OCI-LY7 (cell line): Measurements from ENCODE around the gene VPS13C. TPM values are rescaled to one million over a fixed set of nuclear protein-coding genes. Genes with fewer than 3 reads are reported as not detected.

ENCODE experiments used
- BruUV-seq: library from RNA; stranded (reverse); fragments of 400-500 nt; replicated peaks from 2 replicates; lab custom pipeline; 2021; lab: Mats Ljungman, UMichigan
- CTCF ChIA-PET: fragments of 300-600 bp; sonication (Branson Sonifier 250); formaldehyde crosslinking; loops from one replicate; lab custom pipeline; 2022; ENCODE audit warnings: antibody characterized with exemption; ENCODE audit not compliant: unreplicated experiment; lab: Charles Lee
- POLR2A ChIA-PET: fragments of 300-600 bp; sonication (Branson Sonifier 250); formaldehyde crosslinking; loops from one replicate; lab custom pipeline; 2022; ENCODE audit warnings: antibody characterized with exemption; lab: Charles Lee
- DNase-seq: peaks from one replicate; pipeline ENCODE4 v3.0.0-alpha.2; 2015; ENCODE audit warnings: low spot score
- H2AFZ ChIP-seq: fragments of 200-600 bp; sonication (generic), shearing (Covaris generic); 2 replicates; pipeline ENCODE4 v1.6.1; 2014; ENCODE audit warnings: mild to moderate bottlenecking, antibody characterized with exemption, low read length, moderate library complexity
- H3K27ac ChIP-seq: fragments of 200-600 bp; sonication (generic); 2 replicates; pipeline ENCODE4 v1.5.1; 2014; ENCODE audit warnings: mixed run types, low read depth, mild to moderate bottlenecking, moderate library complexity, low read length, inconsistent platforms; ENCODE audit not compliant: poor library complexity, severe bottlenecking
- H3K36me3 ChIP-seq: fragments of 200-600 bp; sonication (generic); 2 replicates; pipeline ENCODE4 v1.6.1; 2014; ENCODE audit warnings: mild to moderate bottlenecking, antibody characterized with exemption, low read length, moderate library complexity, mixed read lengths; ENCODE audit not compliant: insufficient read depth
- H3K4me1 ChIP-seq: fragments of 200-600 bp; sonication (generic); 2 replicates; pipeline ENCODE4 v1.5.1; 2014; ENCODE audit warnings: mild to moderate bottlenecking, low read length; ENCODE audit not compliant: insufficient read depth, poor library complexity, severe bottlenecking
- H3K4me2 ChIP-seq: fragments of 200-600 bp; sonication (generic); 2 replicates; pipeline ENCODE4 v1.6.1; 2014; ENCODE audit warnings: mild to moderate bottlenecking, low read length
- H3K4me3 ChIP-seq: fragments of 200-600 bp; sonication (generic); 2 replicates; pipeline ENCODE4 v1.5.1; 2014; ENCODE audit warnings: mild to moderate bottlenecking, low read depth, low read length; ENCODE audit not compliant: poor library complexity, severe bottlenecking
- H3K79me2 ChIP-seq: fragments of 200-600 bp; sonication (generic); 2 replicates; pipeline ENCODE4 v1.6.1; 2016; ENCODE audit warnings: low read depth, mild to moderate bottlenecking, low read length, moderate library complexity, mixed read lengths; ENCODE audit not compliant: insufficient read depth
- H3K9me2 ChIP-seq: fragments of 200-600 bp; sonication (generic); 2 replicates; pipeline ENCODE4 v1.6.1; 2016; ENCODE audit warnings: mild to moderate bottlenecking, low read length, mixed read lengths; ENCODE audit not compliant: insufficient read depth
- H3K9me3 ChIP-seq: fragments of 200-600 bp; sonication (generic); 2 replicates; pipeline ENCODE4 v1.6.1; 2014; ENCODE audit warnings: mild to moderate bottlenecking, mixed run types, low read length, mixed read lengths
- H4K20me1 ChIP-seq: fragments of 200-600 bp; sonication (generic); 2 replicates; pipeline ENCODE4 v1.6.1; 2014; ENCODE audit warnings: mild to moderate bottlenecking, antibody characterized with exemption, low read length, moderate library complexity, mixed read lengths; ENCODE audit not compliant: insufficient read depth
- EZH2phosphoT487 ChIP-seq: fragments of 200-600 bp; sonication (generic); IDR thresholded peaks from 2 replicates; pipeline ENCODE4 v1.6.1; 2018; ENCODE audit warnings: low read depth, borderline replicate concordance, mild to moderate bottlenecking, mixed run types, antibody characterized with exemption, low read length, moderate library complexity, mixed read lengths
- intact Hi-C: fragments of 100-400 bp; cut with micrococcal nuclease; formaldehyde crosslinking; loops from one replicate; pipeline ENCODE4 v1.10.0; 2022; ENCODE audit not compliant: unreplicated experiment
- total RNA-seq, 2 experiments: library from RNA; depleted of rRNA in 1 of 2; stranded (reverse); fragments of >200 nt in 1 of 2; shearing (Covaris generic) in 1 of 2; gene quantifications; 2 replicates each; pipeline ENCODE4 v1.2.3, GENCODE V29; 2014 to 2022
- TF ChIP-seq, protein P1 (sequence below): fragments of 200-600 bp; sonication (generic); conservative IDR thresholded peaks from 2 replicates; pipeline ENCODE4 v1.5.1; 2014; ENCODE audit warnings: mild to moderate bottlenecking, antibody characterized with exemption, low read length, moderate library complexity, mixed read lengths

The VPS13C gene
- total RNA-seq, 2 experiments from 2014 or later: 44.4 to 60.6 TPM

DNA sequence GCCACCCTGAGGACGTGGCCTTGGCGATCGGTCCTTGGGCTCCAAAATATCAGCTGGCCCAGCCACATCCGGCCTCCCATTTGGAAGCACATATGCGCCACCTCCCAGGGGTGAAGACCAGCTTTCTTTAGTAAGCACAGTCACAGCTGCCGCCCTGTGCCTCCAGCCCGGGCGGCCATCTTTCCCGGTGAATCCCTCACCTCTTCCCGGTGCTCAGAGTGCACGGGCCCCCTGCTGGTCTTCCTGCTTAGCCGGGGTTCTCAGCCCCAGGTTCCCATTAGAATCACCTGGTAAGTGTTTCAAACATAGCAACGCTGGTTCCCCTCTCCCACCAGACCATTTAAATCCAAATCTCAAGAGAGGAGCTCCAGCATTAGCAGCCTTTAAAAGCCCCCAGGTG, 232.2 kb downstream of the VPS13C start:
- H2AFZ ChIP-seq: no peak overlapping the region
- intact Hi-C loops: no loop called here
- no peaks in the 10 kb centered on the region for H3K9me3 ChIP-seq
- ChIA-PET CTCF (no interaction called here), POLR2A (no interaction called here)
- H3K36me3 ChIP-seq: no peaks in the 10 kb centered on the region
- H3K27ac ChIP-seq: no peak overlapping the region
- H4K20me1 ChIP-seq: no peaks in the 10 kb centered on the region; the same call in 1 of the 2 replicates
- H3K4me1 ChIP-seq: no peaks in the 10 kb centered on the region
- H3K4me2 ChIP-seq: no peak overlapping the region
- TF ChIP-seq EZH2phosphoT487: no peak
- TF ChIP-seq, protein P1, sequence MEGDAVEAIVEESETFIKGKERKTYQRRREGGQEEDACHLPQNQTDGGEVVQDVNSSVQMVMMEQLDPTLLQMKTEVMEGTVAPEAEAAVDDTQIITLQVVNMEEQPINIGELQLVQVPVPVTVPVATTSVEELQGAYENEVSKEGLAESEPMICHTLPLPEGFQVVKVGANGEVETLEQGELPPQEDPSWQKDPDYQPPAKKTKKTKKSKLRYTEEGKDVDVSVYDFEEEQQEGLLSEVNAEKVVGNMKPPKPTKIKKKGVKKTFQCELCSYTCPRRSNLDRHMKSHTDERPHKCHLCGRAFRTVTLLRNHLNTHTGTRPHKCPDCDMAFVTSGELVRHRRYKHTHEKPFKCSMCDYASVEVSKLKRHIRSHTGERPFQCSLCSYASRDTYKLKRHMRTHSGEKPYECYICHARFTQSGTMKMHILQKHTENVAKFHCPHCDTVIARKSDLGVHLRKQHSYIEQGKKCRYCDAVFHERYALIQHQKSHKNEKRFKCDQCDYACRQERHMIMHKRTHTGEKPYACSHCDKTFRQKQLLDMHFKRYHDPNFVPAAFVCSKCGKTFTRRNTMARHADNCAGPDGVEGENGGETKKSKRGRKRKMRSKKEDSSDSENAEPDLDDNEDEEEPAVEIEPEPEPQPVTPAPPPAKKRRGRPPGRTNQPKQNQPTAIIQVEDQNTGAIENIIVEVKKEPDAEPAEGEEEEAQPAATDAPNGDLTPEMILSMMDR: no peak
- no TSS peak for BruUV-seq
- H3K79me2 ChIP-seq: no peaks in the 10 kb centered on the region
- DNase-seq: no peak
- no peaks in the 10 kb centered on the region for H3K9me2 ChIP-seq
- no peak overlapping the region for H3K4me3 ChIP-seq

DNA sequence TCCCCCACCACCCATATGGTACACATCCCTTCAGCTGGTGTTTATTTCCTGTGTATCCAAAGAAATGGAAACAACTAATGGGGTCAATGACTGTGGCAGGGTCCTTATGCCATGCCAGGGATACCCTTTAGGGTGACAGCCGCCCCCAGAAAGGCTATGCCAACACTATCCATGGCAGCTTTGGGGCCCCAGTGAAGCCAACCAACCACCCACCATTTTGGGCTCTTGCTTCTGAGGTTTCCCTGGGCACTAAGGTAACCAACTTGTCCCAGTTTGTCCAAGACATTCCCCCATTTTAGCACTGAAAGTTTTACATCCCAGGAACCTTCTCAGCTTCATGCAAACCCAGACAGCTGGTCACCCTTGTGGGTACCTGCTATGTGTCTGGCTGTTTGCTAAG, 233.1 kb downstream of the VPS13C start:
- intact Hi-C loops: no loop called here
- CTCF ChIA-PET: no interaction called here
- DNase-seq: no peak
- Histone ChIP-seq H3K79me2 (no peaks in the 10 kb centered on the region), H4K20me1 (no peaks in the 10 kb centered on the region; the same call in 1 of the 2 replicates), H2AFZ (no peak overlapping the region), H3K9me3 (no peaks in the 10 kb centered on the region), H3K4me3 (no peak overlapping the region), H3K9me2 (no peaks in the 10 kb centered on the region), H3K4me2 (no peak overlapping the region), H3K27ac (no peak overlapping the region), H3K36me3 (no peaks in the 10 kb centered on the region), H3K4me1 (no peaks in the 10 kb centered on the region)
- BruUV-seq: no TSS peak
- POLR2A ChIA-PET: no interaction called here
- TF ChIP-seq EZH2phosphoT487: no peak
- TF ChIP-seq, protein P1: no peak

DNA sequence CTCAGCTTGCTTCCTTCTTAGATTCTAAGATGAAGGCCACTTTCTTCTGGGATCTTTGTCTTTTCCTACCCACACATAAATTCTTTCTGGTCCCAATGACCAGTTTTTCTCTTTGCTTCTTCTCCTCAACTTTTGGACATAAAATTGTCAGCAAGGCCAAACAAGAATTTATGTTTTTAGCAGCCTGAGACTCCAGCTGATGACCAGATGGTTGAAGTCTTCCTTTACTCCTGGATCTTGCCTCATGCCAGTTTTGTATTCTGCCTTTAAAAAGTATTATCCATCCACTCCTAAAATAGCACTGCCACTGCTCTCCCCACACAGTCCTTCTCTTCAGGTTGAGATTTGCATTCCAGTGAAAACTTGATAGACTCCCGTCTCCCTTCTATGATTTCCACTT, 236.0 kb downstream of the VPS13C start:
- H3K79me2 ChIP-seq: no peaks in the 10 kb centered on the region
- H3K4me2 ChIP-seq: no peak overlapping the region
- no peaks in the 10 kb centered on the region for H3K9me2 ChIP-seq
- H3K36me3 ChIP-seq: no peaks in the 10 kb centered on the region
- intact Hi-C loops: no loop called here
- ChIA-PET CTCF (no interaction called here), POLR2A (no interaction called here)
- DNase-seq: no peak
- BruUV-seq: no TSS peak
- TF ChIP-seq, protein P1: no peak
- no peak for TF ChIP-seq EZH2phosphoT487
- H3K4me1 ChIP-seq: no peaks in the 10 kb centered on the region
- H4K20me1 ChIP-seq: no peaks in the 10 kb centered on the region; the same call in 1 of the 2 replicates
- H3K9me3 ChIP-seq: no peaks in the 10 kb centered on the region
- H2AFZ ChIP-seq: no peak overlapping the region
- no peak overlapping the region for H3K27ac ChIP-seq
- no peak overlapping the region for H3K4me3 ChIP-seq
